ENCODE data around the gene DNAH5. TPM values are rescaled to one million over a fixed set of nuclear protein-coding genes. Genes with fewer than 3 reads are reported as not detected.

Gene DNAH5
- total RNA-seq, 1 experiment from 2014 or later: 8.0 TPM

DNA sequence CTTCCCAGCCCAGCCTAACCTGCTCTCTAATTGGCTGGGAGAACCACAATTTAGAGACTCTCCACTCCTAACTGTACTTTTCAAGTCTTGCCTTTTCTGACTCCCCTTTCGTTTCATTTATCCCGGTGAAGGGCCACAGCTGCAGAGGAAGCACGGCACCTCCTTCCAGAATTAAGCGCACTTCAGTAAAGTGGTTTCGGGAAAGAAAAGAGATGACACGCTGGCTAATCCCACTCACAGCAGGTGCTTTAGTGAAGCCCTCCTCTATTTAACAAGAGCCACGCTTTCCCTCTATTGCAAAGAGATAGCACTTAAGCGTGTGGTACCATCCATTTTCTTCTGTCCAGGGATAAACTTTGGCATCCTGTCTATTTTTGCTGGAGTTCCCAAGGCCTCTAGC lies 4.8 kb downstream of the DNAH5 start:
- ChIA-PET POLR2A (interaction anchor here (0.6 kb wide), 1 partner anchor 322 kb away, joined by 3 read pairs; no protein-coding TSS in a partner anchor), CTCF (no interaction called here)
- ATAC-seq: no peak
- intact Hi-C loops (cut with micrococcal nuclease; ENCODE audit: unreplicated experiment) (no loop called here), in situ Hi-C loops (cut with HindIII; ENCODE audit: low pct_unique_long_range_greater_than_20kb, low sequenced_read_pairs) (no loop called here)
- DNase-seq (ENCODE audit: low read depth, low spot score): no peak
- Histone ChIP-seq H3K36me3 (ENCODE audit: control insufficient read depth, insufficient read depth, low read length) (no peaks in the 10 kb centered on the region), H3K4me1 (ENCODE audit: control insufficient read depth, insufficient read depth, low read length) (peaks cover 2% of the 10 kb centered on the region; the same call in 1 of the 2 replicates), H3K27ac (ENCODE audit: low read length) (no peak overlapping the region), H3K27me3 (ENCODE audit: control insufficient read depth, insufficient read depth, low read length) (no peaks in the 10 kb centered on the region), H3K4me3 (ENCODE audit: low read depth in 2 of 2, low read length in 2 of 2) (no peak overlapping the region), H3K9me3 (ENCODE audit: control insufficient read depth, insufficient read depth, low read depth, low read length) (peaks cover 1% of the 10 kb centered on the region; the same call in 1 of the 2 replicates)
- TF ChIP-seq SIN3A (IDR thresholded peaks at IDR 0.05; ENCODE audit: borderline replicate concordance, insufficient read depth, low read depth, low read length) (no peak), TCF7L2 (IDR thresholded peaks at IDR 0.05; ENCODE audit: low read depth, low read length) (no peak), POLR2AphosphoS5 (IDR thresholded peaks at IDR 0.05; ENCODE audit: low read depth, low read length) (no peak)
- TF ChIP-seq, protein P1, sequence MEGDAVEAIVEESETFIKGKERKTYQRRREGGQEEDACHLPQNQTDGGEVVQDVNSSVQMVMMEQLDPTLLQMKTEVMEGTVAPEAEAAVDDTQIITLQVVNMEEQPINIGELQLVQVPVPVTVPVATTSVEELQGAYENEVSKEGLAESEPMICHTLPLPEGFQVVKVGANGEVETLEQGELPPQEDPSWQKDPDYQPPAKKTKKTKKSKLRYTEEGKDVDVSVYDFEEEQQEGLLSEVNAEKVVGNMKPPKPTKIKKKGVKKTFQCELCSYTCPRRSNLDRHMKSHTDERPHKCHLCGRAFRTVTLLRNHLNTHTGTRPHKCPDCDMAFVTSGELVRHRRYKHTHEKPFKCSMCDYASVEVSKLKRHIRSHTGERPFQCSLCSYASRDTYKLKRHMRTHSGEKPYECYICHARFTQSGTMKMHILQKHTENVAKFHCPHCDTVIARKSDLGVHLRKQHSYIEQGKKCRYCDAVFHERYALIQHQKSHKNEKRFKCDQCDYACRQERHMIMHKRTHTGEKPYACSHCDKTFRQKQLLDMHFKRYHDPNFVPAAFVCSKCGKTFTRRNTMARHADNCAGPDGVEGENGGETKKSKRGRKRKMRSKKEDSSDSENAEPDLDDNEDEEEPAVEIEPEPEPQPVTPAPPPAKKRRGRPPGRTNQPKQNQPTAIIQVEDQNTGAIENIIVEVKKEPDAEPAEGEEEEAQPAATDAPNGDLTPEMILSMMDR (IDR thresholded peaks at IDR 0.05): no peak
- TF ChIP-seq, protein P2, sequence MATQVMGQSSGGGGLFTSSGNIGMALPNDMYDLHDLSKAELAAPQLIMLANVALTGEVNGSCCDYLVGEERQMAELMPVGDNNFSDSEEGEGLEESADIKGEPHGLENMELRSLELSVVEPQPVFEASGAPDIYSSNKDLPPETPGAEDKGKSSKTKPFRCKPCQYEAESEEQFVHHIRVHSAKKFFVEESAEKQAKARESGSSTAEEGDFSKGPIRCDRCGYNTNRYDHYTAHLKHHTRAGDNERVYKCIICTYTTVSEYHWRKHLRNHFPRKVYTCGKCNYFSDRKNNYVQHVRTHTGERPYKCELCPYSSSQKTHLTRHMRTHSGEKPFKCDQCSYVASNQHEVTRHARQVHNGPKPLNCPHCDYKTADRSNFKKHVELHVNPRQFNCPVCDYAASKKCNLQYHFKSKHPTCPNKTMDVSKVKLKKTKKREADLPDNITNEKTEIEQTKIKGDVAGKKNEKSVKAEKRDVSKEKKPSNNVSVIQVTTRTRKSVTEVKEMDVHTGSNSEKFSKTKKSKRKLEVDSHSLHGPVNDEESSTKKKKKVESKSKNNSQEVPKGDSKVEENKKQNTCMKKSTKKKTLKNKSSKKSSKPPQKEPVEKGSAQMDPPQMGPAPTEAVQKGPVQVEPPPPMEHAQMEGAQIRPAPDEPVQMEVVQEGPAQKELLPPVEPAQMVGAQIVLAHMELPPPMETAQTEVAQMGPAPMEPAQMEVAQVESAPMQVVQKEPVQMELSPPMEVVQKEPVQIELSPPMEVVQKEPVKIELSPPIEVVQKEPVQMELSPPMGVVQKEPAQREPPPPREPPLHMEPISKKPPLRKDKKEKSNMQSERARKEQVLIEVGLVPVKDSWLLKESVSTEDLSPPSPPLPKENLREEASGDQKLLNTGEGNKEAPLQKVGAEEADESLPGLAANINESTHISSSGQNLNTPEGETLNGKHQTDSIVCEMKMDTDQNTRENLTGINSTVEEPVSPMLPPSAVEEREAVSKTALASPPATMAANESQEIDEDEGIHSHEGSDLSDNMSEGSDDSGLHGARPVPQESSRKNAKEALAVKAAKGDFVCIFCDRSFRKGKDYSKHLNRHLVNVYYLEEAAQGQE (IDR thresholded peaks at IDR 0.05; ENCODE audit: insufficient read depth in 1 of 2, low read depth in 2 of 2, low read length in 1 of 2): no peak
- no TSS peak for BruUV-seq (replicated peaks)

DNA sequence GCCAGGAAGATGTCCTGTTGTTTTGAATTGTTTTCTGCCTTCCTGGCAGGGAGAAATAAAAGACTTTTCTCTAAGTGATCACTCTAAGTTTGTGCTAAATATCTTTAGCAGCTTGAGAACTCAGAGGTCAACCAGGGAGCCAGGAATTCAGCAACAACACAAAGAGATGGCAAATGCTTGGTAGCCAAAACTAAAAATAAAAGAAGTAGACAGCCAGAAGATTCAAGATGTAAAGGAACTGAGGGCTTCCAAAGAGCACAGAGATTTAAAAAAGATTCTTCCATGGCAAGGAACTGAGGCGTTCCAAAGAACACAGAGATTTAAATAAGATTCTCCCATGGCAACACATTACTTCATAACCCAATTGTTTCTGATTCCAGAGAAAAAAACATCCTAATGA lies 9.6 kb downstream of the DNAH5 start:
- ATAC-seq: no peak
- Histone ChIP-seq H3K4me1 (ENCODE audit: control insufficient read depth, insufficient read depth, low read length) (no peaks in the 10 kb centered on the region), H3K36me3 (ENCODE audit: control insufficient read depth, insufficient read depth, low read length) (no peaks in the 10 kb centered on the region), H3K9me3 (ENCODE audit: control insufficient read depth, insufficient read depth, low read depth, low read length) (peaks cover 11% of the 10 kb centered on the region; the same call in 1 of the 2 replicates), H3K27me3 (ENCODE audit: control insufficient read depth, insufficient read depth, low read length) (no peaks in the 10 kb centered on the region), H3K4me3 (ENCODE audit: low read depth in 2 of 2, low read length in 2 of 2) (no peak overlapping the region), H3K27ac (ENCODE audit: low read length) (no peak overlapping the region)
- ChIA-PET POLR2A (no interaction called here), CTCF (no interaction called here)
- DNase-seq (ENCODE audit: low read depth, low spot score): no peak
- intact Hi-C loops (cut with micrococcal nuclease; ENCODE audit: unreplicated experiment): no loop called here
- BruUV-seq (replicated peaks): no TSS peak
- in situ Hi-C loops (cut with HindIII; ENCODE audit: low pct_unique_long_range_greater_than_20kb, low sequenced_read_pairs): no loop called here
- TF ChIP-seq, protein P1 (IDR thresholded peaks at IDR 0.05): no peak
- TF ChIP-seq SIN3A (IDR thresholded peaks at IDR 0.05; ENCODE audit: borderline replicate concordance, insufficient read depth, low read depth, low read length) (no peak), POLR2AphosphoS5 (IDR thresholded peaks at IDR 0.05; ENCODE audit: low read depth, low read length) (no peak), TCF7L2 (IDR thresholded peaks at IDR 0.05; ENCODE audit: low read depth, low read length) (no peak)
- TF ChIP-seq, protein P2 (IDR thresholded peaks at IDR 0.05; ENCODE audit: insufficient read depth in 1 of 2, low read depth in 2 of 2, low read length in 1 of 2): no peak
